Breast epithelium (tissue), 4 donors: ENCODE data around the gene TRIM75. TPM values are rescaled to one million over a fixed set of nuclear protein-coding genes. Genes with fewer than 3 reads are reported as not detected.

Source experiments
- DNase-seq, 2 donors: peaks; one replicate each; pipeline ENCODE4 v3.0.0-alpha.2; 2019; ENCODE audit warnings: low spot score in 2 of 2
- H3K27ac ChIP-seq, 2 donors: fragments of 200-600 bp; sonication (generic) in 1 of 2; one replicate each; pipeline ENCODE4 v1.5.1; 2016 to 2019; ENCODE audit warnings: mild to moderate bottlenecking in 1 of 2
- H3K27me3 ChIP-seq, 2 donors: fragments of 200-600 bp; sonication (generic) in 1 of 2; one replicate each; pipeline versions ENCODE4 v1.5.1 to v1.6.0; 2017 to 2019; ENCODE audit warnings: control low read depth in 1 of 2, mild to moderate bottlenecking in 1 of 2
- H3K36me3 ChIP-seq: fragments of 200-600 bp; one replicate; pipeline ENCODE4 v1.5.1; 2019
- H3K4me1 ChIP-seq, 2 donors: fragments of 200-600 bp; sonication (generic); one replicate each; pipeline ENCODE4 v1.5.1; 2016 to 2019; ENCODE audit warnings: control low read depth in 1 of 2
- H3K4me3 ChIP-seq, 3 donors: fragments of 200-600 bp; sonication (generic); 1 replicate in 2 of 3; 2 replicates in 1 of 3; pipeline ENCODE4 v1.5.1; 2016 to 2019; ENCODE audit warnings: mild to moderate bottlenecking in 3 of 3, moderate library complexity in 2 of 3
- H3K9me3 ChIP-seq, 2 donors: fragments of 200-600 bp; sonication (generic) in 1 of 2; one replicate each; pipeline ENCODE4 v1.5.1; 2016 to 2019; ENCODE audit warnings: control low read depth in 1 of 2
- CTCF ChIP-seq, 3 donors: fragments of 450-650 bp; IDR thresholded peaks; one replicate each; pipeline ENCODE4 v1.5.1; 2016 to 2017; ENCODE audit warnings: antibody characterized with exemption in 3 of 3, mild to moderate bottlenecking in 3 of 3, moderate library complexity in 3 of 3
- POLR2A ChIP-seq: fragments of 450-650 bp; IDR thresholded peaks from one replicate; pipeline ENCODE4 v1.6.1; 2016; ENCODE audit warnings: antibody characterized with exemption, mild to moderate bottlenecking, moderate library complexity
- POLR2AphosphoS5 ChIP-seq, 3 donors: sonication (generic); formaldehyde crosslinking; IDR thresholded peaks; one replicate each; pipeline ENCODE4 v1.6.1; 2017; ENCODE audit warnings: antibody characterized with exemption in 3 of 3
- intact Hi-C: fragments of 100-400 bp; cut with DNase I; formaldehyde crosslinking; loops from one replicate; pipeline ENCODE4 v1.15.1; 2023; ENCODE audit warnings: low total_unique reads
- total RNA-seq, 3 donors: library from RNA; depleted of rRNA; stranded (reverse); fragments of >200 nt; gene quantifications; one replicate each; pipeline ENCODE4 v1.1.0, GENCODE V29; 2016

Gene TRIM75
- not detected for total RNA-seq

GRCh38 chr4:165053645-165054044 lies at the start of gene TRIM75:
Gene TRIM75 (plus strand): TSS chr4:165053866. CDS start chr4:165059148, 5,282 bp downstream.
- H3K9me3 ChIP-seq: no peaks in the 10 kb centered on the region

GRCh38 chr4:165005352-165005925 lies 48.2 kb upstream of the TRIM75 start:
- no peak for DNase-seq
- intact Hi-C loops: loop anchor here (5.0 kb wide), 1 partner anchor 1523 kb away; no protein-coding TSS in a partner anchor
- Histone ChIP-seq H3K4me3 (no peak overlapping the region), H3K27me3 (no peaks in the 10 kb centered on the region), H3K4me1 (no peaks in the 10 kb centered on the region), H3K27ac (no peak overlapping the region), H3K36me3 (no peaks in the 10 kb centered on the region), H3K9me3 (no peaks in the 10 kb centered on the region)
- TF ChIP-seq POLR2A (no peak), CTCF (IDR thresholded peaks at IDR 0.05) (no peak), POLR2AphosphoS5 (IDR thresholded peaks at IDR 0.05) (no peak)

More at GRCh38 chr4:165053645-165054044, at the start of gene TRIM75:
- TF ChIP-seq POLR2AphosphoS5 (IDR thresholded peaks at IDR 0.05): no peak
- Histone ChIP-seq H3K4me3 (no peak within 1 kb of the TSS), H3K27ac (no peak within 1 kb of the TSS), H3K36me3 (no peaks in the 10 kb centered on the region), H3K4me1 (no peaks in the 10 kb centered on the region), H3K27me3 (no peaks in the 10 kb centered on the region)
- no peak for DNase-seq
- intact Hi-C loops: no loop called here

GRCh38 chr4:165006456-165006855 lies 47.2 kb upstream of the TRIM75 start:
- Histone ChIP-seq H3K4me1 (no peaks in the 10 kb centered on the region), H3K27me3 (no peaks in the 10 kb centered on the region), H3K4me3 (no peak overlapping the region), H3K9me3 (no peaks in the 10 kb centered on the region), H3K36me3 (no peaks in the 10 kb centered on the region), H3K27ac (no peak overlapping the region)
- intact Hi-C loops: loop anchor here (5.0 kb wide), 1 partner anchor 1524 kb away; no protein-coding TSS in a partner anchor
- TF ChIP-seq CTCF (IDR thresholded peaks at IDR 0.05): no peak
- no peak for TF ChIP-seq POLR2AphosphoS5 (IDR thresholded peaks at IDR 0.05)
- TF ChIP-seq POLR2A: no peak
- no peak for DNase-seq

GRCh38 chr4:165006886-165007285 lies 46.8 kb upstream of the TRIM75 start:
- intact Hi-C loops: loop anchor here (5.0 kb wide), 1 partner anchor 1525 kb away; no protein-coding TSS in a partner anchor
- no peak overlapping the region for H3K27ac ChIP-seq
- H3K9me3 ChIP-seq: no peaks in the 10 kb centered on the region
- no peaks in the 10 kb centered on the region for H3K4me1 ChIP-seq
- DNase-seq: no peak
- H3K36me3 ChIP-seq: no peaks in the 10 kb centered on the region
- no peaks in the 10 kb centered on the region for H3K27me3 ChIP-seq
- TF ChIP-seq POLR2AphosphoS5 (IDR thresholded peaks at IDR 0.05) (no peak), CTCF (IDR thresholded peaks at IDR 0.05) (no peak), POLR2A (no peak)
- no peak overlapping the region for H3K4me3 ChIP-seq

GRCh38 chr4:165009493-165010227 lies 44.0 kb upstream of the TRIM75 start:
- no peaks in the 10 kb centered on the region for H3K27me3 ChIP-seq
- no peaks in the 10 kb centered on the region for H3K9me3 ChIP-seq
- no peaks in the 10 kb centered on the region for H3K36me3 ChIP-seq
- no peak overlapping the region for H3K27ac ChIP-seq
- TF ChIP-seq POLR2AphosphoS5 (IDR thresholded peaks at IDR 0.05) (no peak), POLR2A (no peak), CTCF (IDR thresholded peaks at IDR 0.05) (no peak)
- H3K4me3 ChIP-seq: no peak overlapping the region
- intact Hi-C loops: loop anchor here (5.0 kb wide), 1 partner anchor 1527 kb away; no protein-coding TSS in a partner anchor
- DNase-seq: no peak
- no peaks in the 10 kb centered on the region for H3K4me1 ChIP-seq
